GM12892 (cell line): ENCODE results near the gene LRRC58.
A peak's percentile ranks its signal among the peaks of the same experiment; 100 is the strongest.

Source experiments
- POLR2A ChIP-seq: IDR thresholded peaks from 2 replicates; pipeline ENCODE4 v1.6.1; 2011; ENCODE audit warnings: low read depth, low read length, control low read depth
- TAF1 ChIP-seq: IDR thresholded peaks from 2 replicates; pipeline ENCODE4 v1.6.1; 2011; ENCODE audit warnings: low read depth, mild to moderate bottlenecking, control low read depth, low read length, borderline replicate concordance

DNA sequence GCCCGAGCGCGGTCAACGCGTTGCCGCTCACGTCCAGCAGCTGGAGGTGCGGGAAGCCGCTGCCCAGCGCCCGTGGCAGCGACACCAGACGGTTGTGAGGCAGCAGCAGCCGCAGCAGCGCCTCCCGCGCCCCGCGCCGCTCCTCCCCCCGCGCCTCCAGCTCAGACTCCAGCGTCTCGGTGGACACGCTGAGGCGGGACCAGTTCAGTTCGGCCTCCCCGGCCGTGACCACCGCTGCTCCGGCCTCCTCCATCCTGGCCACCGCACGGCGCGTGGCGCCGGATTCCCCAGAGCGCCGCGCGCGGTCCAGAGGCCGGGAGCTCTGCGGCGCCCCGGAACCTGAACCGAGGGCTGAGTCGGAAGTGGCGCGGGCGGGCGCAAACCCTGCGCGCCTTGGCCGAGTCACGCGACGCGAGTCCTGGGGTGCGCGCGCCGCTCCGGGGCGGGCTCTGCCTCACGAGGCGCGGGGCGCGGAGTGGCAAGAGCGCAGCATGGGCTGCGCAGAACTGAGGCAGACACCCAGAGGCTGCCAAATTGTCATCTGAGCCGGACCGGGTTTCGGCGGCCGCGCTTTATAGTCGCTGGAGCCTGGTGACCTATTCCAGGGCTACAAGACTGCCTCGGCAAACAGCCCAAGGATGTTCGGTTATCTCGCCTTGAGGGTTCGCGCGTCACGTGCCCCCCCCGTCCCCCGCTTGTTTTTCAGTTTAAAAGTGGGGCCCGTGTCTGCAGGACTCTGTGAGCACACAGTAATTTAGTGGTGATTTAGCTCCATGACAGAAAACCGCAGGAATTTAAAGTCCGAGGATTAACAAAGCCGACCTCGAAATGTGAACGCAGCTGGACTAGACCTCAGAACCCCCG lies at the start of gene LRRC58:
- peak; percentile 89 for TF ChIP-seq POLR2A
- TF ChIP-seq TAF1, result peak; percentile 64
